NCI-H2196 treated with DMSO at 0.1 percent for 48 hours (cell line): ENCODE results near the gene ALDH1A2.
"Not testable (repeated sequence)": the region's sequence is repeated elsewhere in the genome, so short reads cannot be mapped to it uniquely, and the experiment has no call there.

Source experiments
- DNase-seq: peaks from one replicate; lab custom pipeline; 2025; ENCODE audit not compliant: unreplicated experiment; lab: John Stamatoyannopoulos, UW

The ALDH1A2 gene

GRCh38 chr15:58043192-58043903 lies 22.2 kb downstream of the ALDH1A2 start:
- DNase-seq, result no peak

DNA sequence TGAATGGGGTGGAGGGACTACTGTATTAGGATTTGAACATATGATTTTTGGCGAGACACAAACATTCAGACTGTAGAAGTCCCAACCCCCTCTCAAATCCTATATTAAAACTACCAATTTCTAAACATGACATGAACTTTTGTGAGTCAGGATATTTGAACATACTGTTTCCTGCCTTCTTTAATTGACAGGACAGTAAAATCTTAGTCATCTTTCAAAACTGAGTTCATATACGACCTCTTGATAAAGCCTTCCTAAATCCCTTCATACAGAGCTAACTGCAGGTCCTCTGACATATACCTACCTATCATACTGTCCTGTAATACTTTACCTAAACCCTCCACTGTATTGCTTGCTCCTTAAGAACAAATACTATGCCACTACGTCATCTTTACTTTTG lies 23.5 kb downstream of the ALDH1A2 start:
- no peak for DNase-seq

- no peak for DNase-seq
Observed at GRCh38 chr15:58040150-58040549, 25.4 kb downstream of the ALDH1A2 start.

- DNase-seq, result no peak
Observed at GRCh38 chr15:58039079-58040035, 26.2 kb downstream of the ALDH1A2 start.

- peak; percentile 2 for DNase-seq
Observed at GRCh38 chr15:58038426-58039078, 27.0 kb downstream of the ALDH1A2 start.

DNA sequence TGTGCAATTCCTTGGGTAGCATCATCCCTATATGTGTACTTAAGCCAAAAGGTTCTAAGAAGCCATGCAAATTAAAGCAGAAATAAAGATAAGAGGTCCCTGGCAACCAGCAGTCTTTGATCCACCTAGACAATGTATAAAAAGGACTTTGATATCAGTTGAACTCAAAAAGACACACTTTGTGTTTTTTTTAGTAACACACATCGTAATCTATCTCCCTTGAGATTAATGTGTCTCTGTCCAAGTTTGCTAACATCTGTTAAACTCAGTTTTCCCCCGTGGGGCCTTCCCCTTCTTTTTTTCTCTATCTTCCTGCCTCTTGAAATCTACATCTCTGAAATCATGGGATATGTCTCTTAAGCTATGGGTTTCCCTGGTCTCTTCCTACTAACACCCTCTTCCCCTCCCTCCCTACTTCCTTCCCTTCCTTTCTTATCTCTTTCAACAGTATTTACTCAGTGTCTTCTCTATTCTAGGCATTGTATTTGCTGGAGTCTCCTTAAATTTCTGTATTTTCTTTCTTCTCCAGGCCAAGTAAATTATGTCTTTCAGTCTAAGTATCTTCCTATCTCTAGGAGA lies 27.7 kb downstream of the ALDH1A2 start:
- no peak for DNase-seq

- no peak for DNase-seq
Observed at GRCh38 chr15:58036579-58036978, 28.9 kb downstream of the ALDH1A2 start.

- not testable (repeated sequence) for DNase-seq
Observed at GRCh38 chr15:58028392-58028791, 37.1 kb downstream of the ALDH1A2 start.

GRCh38 chr15:58026552-58026951 lies 39.0 kb downstream of the ALDH1A2 start:
- no peak for DNase-seq

DNA sequence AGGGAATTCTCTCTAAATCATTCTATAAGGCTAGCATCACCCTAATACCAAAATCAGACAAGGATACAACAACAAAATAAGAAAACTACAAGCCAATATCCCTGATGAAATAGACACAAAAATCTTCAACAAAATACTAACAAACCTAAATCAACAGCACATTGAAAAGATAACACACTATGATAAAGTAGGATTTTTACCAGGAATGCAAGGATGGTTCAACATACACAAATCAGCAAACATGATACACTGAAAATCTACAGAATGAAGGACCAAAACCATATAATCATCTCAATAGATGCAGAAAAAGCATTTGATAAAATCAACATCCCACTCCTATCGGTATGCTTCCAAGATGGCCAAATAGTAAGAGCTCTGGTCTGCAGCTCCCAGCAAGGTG lies 39.5 kb downstream of the ALDH1A2 start:
- no peak for DNase-seq

- DNase-seq, result no peak
Observed at GRCh38 chr15:58021332-58022230, 43.9 kb downstream of the ALDH1A2 start.

- DNase-seq, result no peak
Observed at GRCh38 chr15:58019503-58020376, 45.8 kb downstream of the ALDH1A2 start.

DNA sequence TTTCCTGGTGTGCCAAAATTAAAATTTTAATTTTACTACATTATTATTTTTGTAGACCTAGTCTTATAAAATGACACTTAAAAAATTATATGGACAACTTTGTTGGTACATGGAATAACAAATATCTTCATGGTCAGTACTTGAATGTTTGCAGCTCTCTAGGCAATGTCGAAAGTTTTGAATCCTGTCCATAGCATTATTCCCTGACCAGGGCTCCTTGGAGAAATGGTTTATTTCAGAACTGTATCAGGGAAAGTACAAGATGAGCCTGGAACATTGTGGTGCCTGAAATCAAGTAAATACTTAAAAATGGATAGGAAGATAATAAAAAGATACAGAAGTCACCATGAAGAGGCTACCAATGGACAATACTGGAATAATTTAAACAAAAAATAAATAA lies 47.6 kb downstream of the ALDH1A2 start:
- no peak for DNase-seq

DNA sequence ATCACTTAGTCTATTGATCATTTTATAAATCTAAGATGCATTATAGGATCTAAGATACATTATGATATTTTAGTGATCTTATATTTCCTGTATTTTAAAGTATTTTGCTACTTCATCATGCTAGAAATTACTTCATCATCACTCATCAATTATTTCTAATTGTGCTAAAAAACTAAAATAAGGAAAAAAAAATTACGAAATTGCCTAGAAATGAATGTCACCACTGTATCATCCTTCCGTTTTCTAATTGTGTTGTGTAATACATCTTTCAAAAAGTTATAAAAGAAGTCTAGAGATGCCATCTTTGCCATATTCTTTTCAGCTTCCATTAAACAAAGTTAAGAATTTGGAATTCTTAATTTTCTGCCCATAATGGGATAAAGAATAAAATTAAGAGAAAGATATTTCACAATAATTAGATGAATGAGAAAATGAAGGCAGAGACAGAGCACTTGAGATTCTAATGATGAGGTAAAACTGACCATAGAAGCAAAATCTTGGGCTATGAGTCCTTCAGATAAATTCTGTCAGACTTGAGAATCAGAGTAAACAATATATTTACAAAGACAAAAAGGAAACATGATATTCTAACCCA lies 48.8 kb downstream of the ALDH1A2 start:
- DNase-seq, result no peak

DNA sequence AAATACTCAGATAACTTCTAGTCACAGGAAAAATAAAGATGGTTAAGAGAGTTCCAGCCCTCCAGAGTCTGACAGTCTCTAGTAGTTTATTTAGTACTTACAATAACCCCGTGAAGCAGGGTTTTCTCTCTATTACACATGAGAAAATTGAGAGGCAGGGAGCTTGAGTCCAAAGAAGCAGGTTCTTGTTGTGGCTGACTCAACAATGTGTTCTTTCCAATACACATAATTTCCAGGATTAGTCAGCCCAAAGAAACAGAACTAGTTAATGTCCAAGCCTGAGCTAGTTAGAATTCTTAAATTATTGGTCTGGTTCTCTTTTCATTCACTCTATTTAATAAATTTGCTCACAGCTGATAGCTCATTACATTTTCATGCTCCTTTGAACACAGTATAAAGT lies 49.9 kb downstream of the ALDH1A2 start:
- DNase-seq, result no peak

- DNase-seq, result no peak
Observed at GRCh38 chr15:58014470-58014869, 51.0 kb downstream of the ALDH1A2 start.

- DNase-seq, result no peak
Observed at GRCh38 chr15:58014040-58014439, 51.5 kb downstream of the ALDH1A2 start.

DNA sequence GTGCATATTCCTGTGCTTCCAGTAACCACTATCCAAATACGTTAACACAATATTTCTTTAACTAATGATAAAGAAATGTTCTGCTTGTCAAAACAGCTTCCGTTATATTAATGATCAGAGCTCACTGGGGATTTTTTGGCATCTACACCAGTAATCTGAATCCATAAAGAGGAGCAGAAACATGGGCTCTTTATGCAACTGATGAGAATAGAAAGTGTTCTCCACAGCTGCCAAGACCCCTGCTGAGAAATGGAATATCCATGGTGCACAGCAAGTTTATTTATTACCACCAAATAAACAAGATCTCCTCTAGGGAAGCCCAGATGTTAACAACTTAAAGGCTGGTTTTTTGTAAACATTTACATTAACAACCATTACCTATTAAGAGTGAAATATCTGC lies 54.5 kb downstream of the ALDH1A2 start:
- no peak for DNase-seq

DNA sequence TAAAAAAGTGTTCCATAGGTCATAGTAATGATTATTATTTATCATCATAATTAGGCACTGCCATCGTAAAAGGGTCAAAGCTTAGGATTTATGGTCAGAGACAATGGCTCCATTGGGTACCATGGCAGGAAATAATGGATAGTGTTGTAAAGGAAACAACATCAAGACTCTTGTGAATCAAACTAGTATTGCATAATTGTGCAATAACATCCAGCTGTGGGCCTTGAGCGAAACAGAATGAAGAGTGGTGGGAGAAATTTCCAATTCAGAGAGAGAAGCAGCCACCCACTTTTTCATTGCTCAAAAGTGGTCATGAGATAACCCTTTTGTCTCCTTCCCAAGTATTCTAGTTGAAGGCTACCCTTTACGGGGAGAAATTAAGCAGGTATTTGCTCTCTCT lies 61.7 kb downstream of the ALDH1A2 start:
- no peak for DNase-seq
